HepG2 (cell line): Measurements from ENCODE around the gene CCDC117. TPM values are rescaled to one million over a fixed set of nuclear protein-coding genes. Genes with fewer than 3 reads are reported as not detected.

Source experiments
- ATAC-seq: fragments of 200-7000 bp; cut with Tn5 transposase; 3 replicates; pipeline ENCODE4 v1.9.1; 2020; ENCODE audit warnings: mild to moderate bottlenecking, moderate library complexity
- BruUV-seq: library from RNA; stranded (reverse); fragments of 400-500 nt; replicated peaks from 2 replicates; lab custom pipeline; 2021; lab: Mats Ljungman, UMichigan
- CTCF ChIA-PET: fragments of 300-600 bp; formaldehyde crosslinking; extraction: SDS; loops from one replicate; lab custom pipeline; 2021; ENCODE audit warnings: low total read pairs, inconsistent platforms, low intra/inter-chr PET ratio; lab: Yijun Ruan, JAX
- POLR2A ChIA-PET: fragments of 350-600 bp; sonication (Branson Sonifier 250); formaldehyde crosslinking; loops from one replicate; lab custom pipeline; 2020; ENCODE audit warnings: antibody characterized with exemption, inconsistent platforms; lab: Yijun Ruan, JAX
- DNase-seq: peaks from one replicate; pipeline ENCODE4 v3.0.0-alpha.2; 2015; ENCODE audit warnings: low spot score
- FAIRE-seq: peaks from 3 replicates; lab custom pipeline; 2011; peaks lifted over from hg19 to GRCh38; lab: Jason Lieb, UNC
- H2AFZ ChIP-seq: one replicate; pipeline ENCODE4 v1.6.1; 2011; ENCODE audit warnings: low read length, inconsistent platforms
- H3K27ac ChIP-seq: fragments of 300-600 bp; 3 replicates; pipeline ENCODE4 v1.8.0; 2011; ENCODE audit warnings: mixed run types, mild to moderate bottlenecking, mixed read lengths, low read length, inconsistent platforms; ENCODE audit not compliant: insufficient read depth; ENCODE audit errors: extremely low read length
- H3K27me3 ChIP-seq, 2 experiments: fragments of 200-600 bp in 1 of 2; 2 replicates in 1 of 2; 3 replicates in 1 of 2; pipeline versions ENCODE4 v1.6.0 to v1.8.0; 2011; ENCODE audit warnings: low read length in 2 of 2, mild to moderate bottlenecking in 2 of 2, moderate library complexity in 2 of 2, inconsistent platforms in 1 of 2; ENCODE audit not compliant: insufficient read depth in 2 of 2, control insufficient read depth in 1 of 2
- H3K36me3 ChIP-seq, 2 experiments: fragments of 200-600 bp in 1 of 2; replicated peaks in 1 of 2; 2 replicates in 1 of 2; 3 replicates in 1 of 2; pipeline versions ENCODE4 v1.5.1 to v1.8.0; 2011; ENCODE audit warnings: low read length in 2 of 2, inconsistent platforms in 1 of 2; ENCODE audit not compliant: insufficient read depth in 2 of 2, control insufficient read depth in 1 of 2
- H3K4me1 ChIP-seq: 2 replicates; pipeline ENCODE4 v1.5.1; 2012; ENCODE audit warnings: low read length, inconsistent platforms; ENCODE audit not compliant: insufficient read depth
- H3K4me2 ChIP-seq: 2 replicates; pipeline ENCODE4 v1.6.0; 2011; ENCODE audit warnings: low read depth, low read length, inconsistent platforms
- H3K4me3 ChIP-seq, 3 experiments: fragments of 200-600 bp in 1 of 3; sonication (generic), shearing (Covaris generic) in 1 of 3; replicated peaks in 1 of 3; 2 replicates each; pipeline ENCODE4 v1.5.1; 2011 to 2016; ENCODE audit warnings: low read length in 3 of 3, inconsistent platforms in 2 of 3, low read depth in 2 of 3, mild to moderate bottlenecking in 2 of 3, control low read depth in 1 of 3, mixed read lengths in 1 of 3; ENCODE audit not compliant: insufficient read depth in 1 of 3
- H3K79me2 ChIP-seq: one replicate; pipeline ENCODE4 v1.6.1; 2011; ENCODE audit warnings: low read length, inconsistent platforms; ENCODE audit not compliant: insufficient read depth
- H3K9ac ChIP-seq: 2 replicates; pipeline ENCODE4 v1.6.0; 2011; ENCODE audit warnings: mild to moderate bottlenecking, low read depth, low read length, inconsistent platforms; ENCODE audit not compliant: insufficient read depth
- H3K9me3 ChIP-seq: 2 replicates; pipeline ENCODE4 v1.5.1; 2012; ENCODE audit warnings: mild to moderate bottlenecking, low read length
- H4K20me1 ChIP-seq: 2 replicates; pipeline ENCODE4 v1.6.0; 2011; ENCODE audit warnings: inconsistent platforms, mild to moderate bottlenecking, low read length, moderate library complexity; ENCODE audit not compliant: insufficient read depth
- CAMTA2 ChIP-seq: sonication (generic); formaldehyde crosslinking; IDR thresholded peaks from 2 replicates; pipeline ENCODE4 v1.4.0; 2020; ENCODE audit warnings: mild to moderate bottlenecking, missing genetic modification reagents, borderline replicate concordance
- EHMT2 ChIP-seq: fragments of 200-600 bp; sonication (generic); IDR thresholded peaks from 2 replicates; pipeline ENCODE4 v1.7.0; 2017; ENCODE audit warnings: antibody characterized with exemption, low read depth, low read length, borderline replicate concordance
- HDAC1 ChIP-seq: sonication (generic); formaldehyde crosslinking; IDR thresholded peaks from 2 replicates; pipeline ENCODE4 v1.5.1; 2020; ENCODE audit warnings: mild to moderate bottlenecking, missing genetic modification reagents
- MEF2D ChIP-seq: sonication (generic); formaldehyde crosslinking; IDR thresholded peaks from 2 replicates; pipeline ENCODE4 v1.5.1; 2020; ENCODE audit warnings: mild to moderate bottlenecking, missing genetic modification reagents
- MEIS1 ChIP-seq: sonication (generic); formaldehyde crosslinking; IDR thresholded peaks from 2 replicates; pipeline ENCODE4 v1.9.0; 2021; ENCODE audit warnings: mild to moderate bottlenecking, missing genetic modification reagents, moderate library complexity, borderline replicate concordance
- PITX1 ChIP-seq: sonication (generic); formaldehyde crosslinking; IDR thresholded peaks from 2 replicates; pipeline ENCODE4 v1.5.1; 2020; ENCODE audit warnings: mild to moderate bottlenecking, missing genetic modification reagents
- SMARCE1 ChIP-seq: fragments of 450-650 bp; IDR thresholded peaks from 2 replicates; pipeline ENCODE4 v1.6.1; 2017; ENCODE audit warnings: borderline replicate concordance
- ZNF121 ChIP-seq: sonication (generic); formaldehyde crosslinking; IDR thresholded peaks from 2 replicates; pipeline ENCODE4 v1.5.0; 2020; ENCODE audit warnings: mild to moderate bottlenecking, missing genetic modification reagents
- ZNF18 ChIP-seq: sonication (generic); formaldehyde crosslinking; IDR thresholded peaks from 2 replicates; pipeline ENCODE4 v1.8.0; 2022; ENCODE audit warnings: mild to moderate bottlenecking, missing genetic modification reagents; ENCODE audit not compliant: insufficient replicate concordance
- ZNF296 ChIP-seq: sonication (generic); formaldehyde crosslinking; conservative IDR thresholded peaks from 2 replicates; pipeline ENCODE4 v1.5.0; 2020; ENCODE audit warnings: mild to moderate bottlenecking, missing genetic modification reagents
- ZNF629 ChIP-seq: sonication (generic); formaldehyde crosslinking; conservative IDR thresholded peaks from 2 replicates; pipeline ENCODE4 v1.5.0; 2020; ENCODE audit warnings: missing genetic modification reagents
- ZSCAN30 ChIP-seq: sonication (generic); formaldehyde crosslinking; IDR thresholded peaks from 2 replicates; pipeline ENCODE4 v1.5.0; 2020; ENCODE audit warnings: mild to moderate bottlenecking, missing genetic modification reagents
- WGBS: methylation state at CpG from one replicate; pipeline ENCODE4 v1.1.6; 2017; ENCODE audit warnings: low lambda C conversion rate; 5-methylcytosine and 5-hydroxymethylcytosine counted together
- in situ Hi-C: cut with HindIII; loops from 2 replicates; pipeline ENCODE4 v1.10.0; 2017; ENCODE audit warnings: low pct_unique_long_range_greater_than_20kb; ENCODE audit not compliant: extremely low pct_ligation_motif_present
- intact Hi-C: fragments of 100-400 bp; cut with micrococcal nuclease; formaldehyde crosslinking; loops from one replicate; pipeline ENCODE4 v1.10.0; 2022; ENCODE audit not compliant: unreplicated experiment
- polyA plus RNA-seq, 8 experiments: library from polyadenylated mRNA; depleted of rRNA in 3 of 8; stranded (reverse) in 7 of 8; unstranded in 1 of 8; fragments of >200 nt; fragmentation: Illumina TruSeq in 4 of 8; extraction: Trizol in 4 of 8; gene quantifications; 2 replicates each; pipeline versions ENCODE4 v1.2.1 to v1.2.3, GENCODE V29; 2011 to 2016; ENCODE audit warnings: low read depth in 4 of 8, missing spikeins in 1 of 8, mixed read lengths in 1 of 8; ENCODE audit not compliant: insufficient read depth in 1 of 8
- total RNA-seq, 5 experiments: library from RNA; depleted of rRNA; stranded (reverse); fragments of >200 nt; fragmentation: Illumina TruSeq; extraction: Trizol; gene quantifications; 2 replicates each; pipeline ENCODE4 v1.2.3, GENCODE V29; 2016; ENCODE audit warnings: low read depth in 1 of 5
- TF ChIP-seq, protein P1 (sequence below): sonication (generic); formaldehyde crosslinking; IDR thresholded peaks from 2 replicates; pipeline ENCODE4 v1.4.0; 2020; ENCODE audit warnings: mild to moderate bottlenecking, missing genetic modification reagents
- TF ChIP-seq, protein P2 (sequence below): sonication (generic); formaldehyde crosslinking; IDR thresholded peaks from 2 replicates; pipeline ENCODE4 v1.8.1; 2023; ENCODE audit warnings: mild to moderate bottlenecking, moderate library complexity, missing genetic modification reagents
- TF ChIP-seq, protein P3 (sequence below): sonication (generic); formaldehyde crosslinking; IDR thresholded peaks from 2 replicates; pipeline ENCODE4 v1.8.0; 2022; ENCODE audit warnings: mild to moderate bottlenecking, missing genetic modification reagents, borderline replicate concordance

The CCDC117 gene
- total and polyA plus RNA-seq, 2 of the 13 experiments (the other 11 are each of a cell fraction or from before 2014, with no cell fraction given), result 12.6 to 34.2 TPM

GRCh38 chr22:28742562-28742962 lies 29.9 kb upstream of the CCDC117 start (continued):
- 0 out of 2 replicates have a peak, but pooled peaks have one; percentile 5 for TF ChIP-seq ZSCAN30 (CRISPR knock-in tag)
- TF ChIP-seq CAMTA2 (CRISPR knock-in tag), result no peak
- no peak for TF ChIP-seq PITX1 (CRISPR knock-in tag)
- no peak for TF ChIP-seq MEIS1 (CRISPR knock-in tag)
- TF ChIP-seq, protein P1, sequence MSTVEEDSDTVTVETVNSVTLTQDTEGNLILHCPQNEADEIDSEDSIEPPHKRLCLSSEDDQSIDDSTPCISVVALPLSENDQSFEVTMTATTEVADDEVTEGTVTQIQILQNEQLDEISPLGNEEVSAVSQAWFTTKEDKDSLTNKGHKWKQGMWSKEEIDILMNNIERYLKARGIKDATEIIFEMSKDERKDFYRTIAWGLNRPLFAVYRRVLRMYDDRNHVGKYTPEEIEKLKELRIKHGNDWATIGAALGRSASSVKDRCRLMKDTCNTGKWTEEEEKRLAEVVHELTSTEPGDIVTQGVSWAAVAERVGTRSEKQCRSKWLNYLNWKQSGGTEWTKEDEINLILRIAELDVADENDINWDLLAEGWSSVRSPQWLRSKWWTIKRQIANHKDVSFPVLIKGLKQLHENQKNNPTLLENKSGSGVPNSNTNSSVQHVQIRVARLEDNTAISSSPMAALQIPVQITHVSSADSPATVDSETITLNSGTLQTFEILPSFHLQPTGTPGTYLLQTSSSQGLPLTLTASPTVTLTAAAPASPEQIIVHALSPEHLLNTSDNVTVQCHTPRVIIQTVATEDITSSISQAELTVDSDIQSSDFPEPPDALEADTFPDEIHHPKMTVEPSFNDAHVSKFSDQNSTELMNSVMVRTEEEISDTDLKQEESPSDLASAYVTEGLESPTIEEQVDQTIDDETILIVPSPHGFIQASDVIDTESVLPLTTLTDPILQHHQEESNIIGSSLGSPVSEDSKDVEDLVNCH (CRISPR knock-in tag), result no peak
- TF ChIP-seq, protein P2, sequence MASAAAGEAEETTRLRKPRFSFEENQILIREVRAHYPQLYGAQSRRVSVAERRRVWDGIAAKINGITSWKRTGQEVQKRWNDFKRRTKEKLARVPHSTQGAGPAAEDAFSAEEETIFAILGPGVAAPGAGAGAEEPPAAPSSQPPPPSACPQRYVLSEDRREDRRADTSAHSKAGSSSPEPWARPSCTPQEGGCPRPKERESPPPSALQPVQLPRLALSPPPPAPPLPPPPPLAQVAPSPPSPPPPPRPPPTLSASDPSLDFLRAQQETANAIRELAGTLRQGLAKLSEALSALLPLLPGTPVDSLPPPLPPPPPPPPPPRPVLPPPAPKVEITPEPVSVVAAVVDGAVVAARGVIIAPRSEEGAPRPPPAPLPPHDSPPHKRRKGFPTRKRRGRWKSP (CRISPR knock-in tag), result no peak
- TF ChIP-seq ZNF629 (CRISPR knock-in tag), result no peak
- no peak for TF ChIP-seq ZNF296 (CRISPR knock-in tag)

- no peak overlapping the region; a peak in 1 of 6 replicates for H3K4me3 ChIP-seq
- WGBS, result 97% methylated on average over 3 of the region's 3 CpGs
- H3K9me3 ChIP-seq, result no peaks in the 10 kb centered on the region
- CTCF ChIA-PET, result no interaction called here
- no peaks in the 10 kb centered on the region for H3K27me3 ChIP-seq
- H3K36me3 ChIP-seq, result peaks cover 6 to 19% of the 10 kb centered on the region in 2 experiments
- peaks cover 81% of the 10 kb centered on the region for H3K4me1 ChIP-seq
- H3K9ac ChIP-seq, result no peak overlapping the region
- no peak for FAIRE-seq
- no peaks in the 10 kb centered on the region for H4K20me1 ChIP-seq
- H3K27ac ChIP-seq, result no peak overlapping the region
- POLR2A ChIA-PET, result interaction anchor here (0.7 to 1.3 kb wide), 2 partner anchors 49 to 57 kb away, joined by 3 to 6 read pairs; partner anchors contain the start of gene XBP1
- H2AFZ ChIP-seq, result no peak overlapping the region
- no peak for DNase-seq
- no peak for ATAC-seq
- intact Hi-C loops (loop anchor here (5.0 kb wide), 1 partner anchor 38 kb away; no protein-coding TSS in a partner anchor), in situ Hi-C loops (no loop called here)
- H3K79me2 ChIP-seq, result peaks cover 41% of the 10 kb centered on the region
- BruUV-seq, result no TSS peak
- no peak overlapping the region for H3K4me2 ChIP-seq
- TF ChIP-seq SMARCE1 (no peak), ZNF121 (CRISPR knock-in tag) (peak; percentile 54; the same call in 1 of the 2 replicates), ZNF18 (CRISPR knock-in tag) (no peak), MEF2D (CRISPR knock-in tag) (no peak), HDAC1 (CRISPR knock-in tag) (no peak), EHMT2 (no peak)
- TF ChIP-seq, protein P3, sequence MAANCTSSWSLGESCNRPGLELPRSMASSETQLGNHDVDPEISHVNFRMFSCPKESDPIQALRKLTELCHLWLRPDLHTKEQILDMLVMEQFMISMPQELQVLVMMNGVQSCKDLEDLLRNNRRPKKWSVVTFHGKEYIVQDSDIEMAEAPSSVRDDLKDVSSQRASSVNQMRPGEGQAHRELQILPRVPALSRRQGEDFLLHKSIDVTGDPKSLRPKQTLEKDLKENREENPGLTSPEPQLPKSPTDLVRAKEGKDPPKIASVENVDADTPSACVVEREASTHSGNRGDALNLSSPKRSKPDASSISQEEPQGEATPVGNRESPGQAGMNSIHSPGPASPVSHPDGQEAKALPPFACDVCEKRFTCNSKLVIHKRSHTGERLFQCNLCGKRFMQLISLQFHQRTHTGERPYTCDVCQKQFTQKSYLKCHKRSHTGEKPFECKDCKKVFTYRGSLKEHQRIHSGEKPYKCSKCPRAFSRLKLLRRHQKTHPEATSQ (CRISPR knock-in tag), result no peak
Observed at GRCh38 chr22:28743852-28744251, 28.6 kb upstream of the CCDC117 start.
